K562 (cell line): Measurements from ENCODE around the gene NUP98. TPM values are rescaled to one million over a fixed set of nuclear protein-coding genes. Genes with fewer than 3 reads are reported as not detected.

Experiments
- ATAC-seq: fragments of 200-7000 bp; cut with Tn5 transposase; 3 replicates; pipeline ENCODE4 v1.9.1; 2020; ENCODE audit warnings: moderate library complexity
- BruUV-seq: library from RNA; stranded (reverse); fragments of 400-500 nt; replicated peaks from 2 replicates; lab custom pipeline; 2021; lab: Mats Ljungman, UMichigan
- CTCF ChIA-PET: fragments of 300-600 bp; formaldehyde crosslinking; extraction: SDS; loops from one replicate; lab custom pipeline; 2021; ENCODE audit warnings: low intra/inter-chr PET ratio; lab: Yijun Ruan, JAX
- POLR2A ChIA-PET: fragments of 300-600, 350-650 bp; sonication (Branson Sonifier 250); formaldehyde crosslinking; extraction: SDS; loops from one replicate; lab custom pipeline; 2021; ENCODE audit warnings: antibody characterized with exemption, inconsistent platforms; lab: Yijun Ruan, JAX
- DNase-seq, 4 experiments: peaks; one replicate each; pipeline versions ENCODE4 v3.0.0 to v3.0.0-alpha.2; 2011 to 2018; ENCODE audit warnings: low spot score in 3 of 4, mixed read lengths in 3 of 4; ENCODE audit errors: extremely low read depth in 1 of 4
- FAIRE-seq: peaks from 2 replicates; lab custom pipeline; 2011; peaks lifted over from hg19 to GRCh38; lab: Jason Lieb, UNC
- H2AFZ ChIP-seq: 2 replicates; pipeline ENCODE4 v1.6.0; 2011; ENCODE audit warnings: low read depth, low read length, control low read depth, inconsistent platforms
- H3K27ac ChIP-seq: fragments of 200-600 bp; 3 replicates; pipeline ENCODE4 v1.8.0; 2011; ENCODE audit warnings: low read depth, mild to moderate bottlenecking, control low read depth, inconsistent platforms, low read length, moderate library complexity, mixed read lengths; ENCODE audit errors: extremely low read depth
- H3K27me3 ChIP-seq, 2 experiments: fragments of 300-600 bp in 1 of 2; 2 replicates in 1 of 2; 3 replicates in 1 of 2; pipeline versions ENCODE4 v1.6.0 to v1.8.0; 2011; ENCODE audit warnings: inconsistent platforms in 2 of 2, low read length in 2 of 2, mild to moderate bottlenecking in 1 of 2, mixed read lengths in 1 of 2, moderate library complexity in 1 of 2; ENCODE audit not compliant: control insufficient read depth in 2 of 2, insufficient read depth in 2 of 2
- H3K36me3 ChIP-seq: fragments of 300-600 bp; 3 replicates; pipeline ENCODE4 v1.8.0; 2011; ENCODE audit warnings: mild to moderate bottlenecking, low read length, inconsistent platforms; ENCODE audit not compliant: control insufficient read depth, insufficient read depth
- H3K4me1 ChIP-seq, 2 experiments: fragments of 200-600 bp in 1 of 2; replicated peaks in 1 of 2; 2 replicates in 1 of 2; 3 replicates in 1 of 2; pipeline versions ENCODE4 v1.5.1 to v1.8.0; 2011; ENCODE audit warnings: inconsistent platforms in 2 of 2, low read length in 2 of 2, mild to moderate bottlenecking in 1 of 2, mixed read lengths in 1 of 2, moderate library complexity in 1 of 2; ENCODE audit not compliant: control insufficient read depth in 2 of 2, insufficient read depth in 2 of 2
- H3K4me2 ChIP-seq: 2 replicates; pipeline ENCODE4 v1.6.1; 2011; ENCODE audit warnings: low read length, control low read depth, inconsistent platforms, mixed read lengths; ENCODE audit not compliant: insufficient read depth
- H3K4me3 ChIP-seq: fragments of 200-600 bp; sonication (generic), shearing (Covaris generic); 2 replicates; pipeline ENCODE4 v1.5.1; 2016; ENCODE audit warnings: control low read depth, inconsistent platforms
- H3K79me2 ChIP-seq: fragments of 200-600 bp; 3 replicates; pipeline ENCODE4 v1.8.0; 2011; ENCODE audit warnings: low read length, inconsistent platforms; ENCODE audit not compliant: control insufficient read depth, insufficient read depth
- H3K9ac ChIP-seq, 2 experiments: 2 replicates each; pipeline versions ENCODE4 v1.6.0 to v1.6.1; 2011; ENCODE audit warnings: low read depth in 2 of 2, low read length in 2 of 2, control low read depth in 1 of 2, inconsistent platforms in 1 of 2, mild to moderate bottlenecking in 1 of 2, mixed read lengths in 1 of 2; ENCODE audit not compliant: insufficient read depth in 1 of 2
- H3K9me1 ChIP-seq: one replicate; pipeline ENCODE4 v1.6.0; 2011; ENCODE audit warnings: inconsistent platforms, mild to moderate bottlenecking, low read length, moderate library complexity; ENCODE audit not compliant: control insufficient read depth, insufficient read depth
- H3K9me3 ChIP-seq: replicated peaks from 2 replicates; pipeline ENCODE4 v1.5.1; 2011; ENCODE audit warnings: low read depth, low read length, inconsistent platforms; ENCODE audit not compliant: control insufficient read depth, insufficient read depth
- H4K20me1 ChIP-seq: replicated peaks from 2 replicates; pipeline ENCODE4 v1.6.1; 2011; ENCODE audit warnings: low read length, inconsistent platforms, mixed read lengths; ENCODE audit not compliant: control insufficient read depth, insufficient read depth
- ADNP ChIP-seq: fragments of 200-800 bp; sonication (Bioruptor generic); IDR thresholded peaks from 2 replicates; pipeline ENCODE4 v1.6.1; 2016; ENCODE audit warnings: missing genetic modification characterization, missing compliant biosample characterization
- BCL6 ChIP-seq: fragments of 250-450 bp; sonication (Bioruptor Pico); IDR thresholded peaks from 2 replicates; pipeline ENCODE4 v1.4.0; 2020
- EP400 ChIP-seq: fragments of 450-650 bp; IDR thresholded peaks from 2 replicates; pipeline ENCODE4 v1.6.1; 2017; ENCODE audit warnings: antibody characterized with exemption, mild to moderate bottlenecking, moderate library complexity
- FOSL1 ChIP-seq: fragments of 200-800 bp; sonication (Bioruptor generic); conservative IDR thresholded peaks from 2 replicates; pipeline ENCODE4 v1.6.1; 2016; ENCODE audit warnings: missing genetic modification characterization, missing compliant biosample characterization
- GABPA ChIP-seq: fragments of 200-800 bp; sonication (Bioruptor generic); conservative IDR thresholded peaks from 2 replicates; pipeline ENCODE4 v1.6.1; 2016; ENCODE audit warnings: low read depth, missing genetic modification characterization, missing compliant biosample characterization
- HMG20B ChIP-seq: fragments of 250-450 bp; sonication (Bioruptor Pico); IDR thresholded peaks from 2 replicates; pipeline ENCODE4 v1.5.0; 2021; ENCODE audit warnings: mild to moderate bottlenecking
- ZKSCAN8 ChIP-seq: fragments of 200-800 bp; sonication (Bioruptor generic); IDR thresholded peaks from 2 replicates; pipeline ENCODE4 v1.6.1; 2016; ENCODE audit warnings: missing genetic modification characterization, missing compliant biosample characterization
- WGBS: fragments of 100-300 bp; shearing (Covaris generic); methylation state at CpG from one replicate; pipeline ENCODE4 v1.1.6; 2016; ENCODE audit warnings: low coverage, mixed read lengths; ENCODE audit not compliant: insufficient coverage; ENCODE audit errors: missing lambda C conversion rate; 5-methylcytosine and 5-hydroxymethylcytosine counted together
- in situ Hi-C: fragments of 300-500 bp; cut with MboI; formaldehyde crosslinking; loops from 4 replicates; pipeline ENCODE4 v1.15.0; 2018; ENCODE audit warnings: inconsistent platforms, mixed read lengths
- intact Hi-C: fragments of 100-400 bp; cut with micrococcal nuclease; formaldehyde crosslinking; loops from 2 replicates; pipeline ENCODE4 v1.14.2; 2022
- polyA plus RNA-seq, 8 experiments: library from polyadenylated mRNA; depleted of rRNA in 4 of 8; stranded (reverse) in 5 of 8; unstranded in 3 of 8; fragments of >200 nt; fragmentation: Nextera tagmentation in 2 of 8; fragmentation: Illumina TruSeq in 1 of 8; extraction: Ambion mirVana in 2 of 8; extraction: Trizol in 1 of 8; gene quantifications; 2 replicates each; pipeline versions ENCODE4 v1.2.1 to v1.2.3, GENCODE V29; 2011 to 2014; ENCODE audit warnings: inconsistent platforms in 1 of 8, missing spikeins in 1 of 8
- total RNA-seq, 7 experiments: library from RNA; depleted of rRNA in 6 of 7; stranded (reverse); fragments of >200 nt in 6 of 7; fragmentation: Illumina TruSeq in 2 of 7; extraction: Trizol in 2 of 7; gene quantifications; 2 replicates each; pipeline versions ENCODE4 v1.2.1 to v1.2.3, GENCODE V29; 2011 to 2021; ENCODE audit warnings: low replicate concordance in 1 of 7
- TF ChIP-seq, protein P1 (sequence below): sonication (generic); IDR thresholded peaks from 2 replicates; pipeline ENCODE4 v1.6.1; 2016
- TF ChIP-seq, protein P2 (sequence below): fragments of 200-800 bp; sonication (Bioruptor generic); IDR thresholded peaks from 2 replicates; pipeline ENCODE4 v1.6.1; 2017; ENCODE audit warnings: missing genetic modification characterization, missing compliant biosample characterization

Gene NUP98
- total and polyA plus RNA-seq, 9 of the 15 experiments (the other 6 are each of a cell fraction or from before 2014, with no cell fraction given), result 45.1 to 196 (median 130) TPM

DNA sequence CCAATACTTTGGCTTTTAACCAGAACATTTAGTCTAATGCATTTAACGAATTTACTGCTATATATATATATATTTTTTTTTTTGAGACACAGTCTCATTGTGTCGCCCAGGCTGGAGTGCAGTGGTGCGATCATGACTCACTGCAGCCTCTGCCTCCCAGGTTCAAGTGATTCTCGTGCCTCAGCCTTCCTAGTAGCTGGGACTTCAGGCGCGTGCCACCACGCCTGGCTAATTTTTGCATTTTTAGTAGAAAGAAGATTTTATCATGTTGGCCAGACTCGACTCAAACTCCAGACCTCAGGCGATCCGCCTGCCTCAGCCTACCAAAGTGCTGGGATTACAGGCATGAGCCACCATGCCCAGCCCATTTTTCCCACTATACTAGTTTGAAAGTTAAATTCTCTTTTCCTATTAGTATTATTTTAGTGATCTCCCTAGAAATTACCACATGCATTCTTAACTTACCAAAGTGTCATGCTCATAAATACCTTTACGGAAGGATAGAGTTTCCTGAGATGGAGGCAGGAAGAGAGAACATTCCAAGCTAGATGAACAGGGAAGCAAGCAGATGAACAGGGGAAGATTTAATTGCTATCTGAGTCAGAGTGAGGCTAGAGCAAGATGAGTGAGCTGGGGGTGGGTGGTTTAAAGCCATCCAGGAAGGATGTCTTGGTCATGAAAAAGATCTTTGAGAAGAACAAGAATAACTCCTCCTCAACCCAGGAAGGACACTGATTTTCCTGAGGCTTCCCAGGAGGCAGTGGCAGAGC lies 6.6 kb upstream of the NUP98 start:
- POLR2A ChIA-PET, result interaction anchor here (0.5 kb wide), 1 partner anchor 9 kb away, joined by 3 read pairs; no protein-coding TSS in a partner anchor
- BruUV-seq, result no TSS peak
- ATAC-seq, result no peak

More for the DNA sequence above, 6.6 kb upstream of the NUP98 start:
- CTCF ChIA-PET, result no interaction called here
- Histone ChIP-seq H3K36me3 (no peaks in the 10 kb centered on the region), H3K9me1 (no peaks in the 10 kb centered on the region), H3K4me1 (peaks cover 6 to 15% of the 10 kb centered on the region in 2 experiments; a peak in 4 of 5 replicates), H3K9ac (no peak overlapping the region), H3K27me3 (no peaks in the 10 kb centered on the region), H3K79me2 (peaks cover 5% of the 10 kb centered on the region; the same call in 2 of the 3 replicates), H2AFZ (no peak overlapping the region), H3K4me3 (no peak overlapping the region), H3K4me2 (no peak overlapping the region), H4K20me1 (no peaks in the 10 kb centered on the region), H3K9me3 (no peaks in the 10 kb centered on the region), H3K27ac (no peak overlapping the region)
- FAIRE-seq, result no peak
- WGBS, result 65% methylated on average over 11 of the region's 11 CpGs
- TF ChIP-seq BCL6 (CRISPR knock-in tag), result no peak
- no peak for TF ChIP-seq GABPA
- TF ChIP-seq, protein P1, sequence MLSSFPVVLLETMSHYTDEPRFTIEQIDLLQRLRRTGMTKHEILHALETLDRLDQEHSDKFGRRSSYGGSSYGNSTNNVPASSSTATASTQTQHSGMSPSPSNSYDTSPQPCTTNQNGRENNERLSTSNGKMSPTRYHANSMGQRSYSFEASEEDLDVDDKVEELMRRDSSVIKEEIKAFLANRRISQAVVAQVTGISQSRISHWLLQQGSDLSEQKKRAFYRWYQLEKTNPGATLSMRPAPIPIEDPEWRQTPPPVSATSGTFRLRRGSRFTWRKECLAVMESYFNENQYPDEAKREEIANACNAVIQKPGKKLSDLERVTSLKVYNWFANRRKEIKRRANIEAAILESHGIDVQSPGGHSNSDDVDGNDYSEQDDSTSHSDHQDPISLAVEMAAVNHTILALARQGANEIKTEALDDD, result no peak
- no peak for TF ChIP-seq HMG20B (CRISPR knock-in tag)
- TF ChIP-seq ADNP, result no peak
- TF ChIP-seq FOSL1 (tag), result no peak
- no peak for TF ChIP-seq ZKSCAN8 (CRISPR knock-in tag)
- TF ChIP-seq EP400, result no peak
- TF ChIP-seq, protein P2, sequence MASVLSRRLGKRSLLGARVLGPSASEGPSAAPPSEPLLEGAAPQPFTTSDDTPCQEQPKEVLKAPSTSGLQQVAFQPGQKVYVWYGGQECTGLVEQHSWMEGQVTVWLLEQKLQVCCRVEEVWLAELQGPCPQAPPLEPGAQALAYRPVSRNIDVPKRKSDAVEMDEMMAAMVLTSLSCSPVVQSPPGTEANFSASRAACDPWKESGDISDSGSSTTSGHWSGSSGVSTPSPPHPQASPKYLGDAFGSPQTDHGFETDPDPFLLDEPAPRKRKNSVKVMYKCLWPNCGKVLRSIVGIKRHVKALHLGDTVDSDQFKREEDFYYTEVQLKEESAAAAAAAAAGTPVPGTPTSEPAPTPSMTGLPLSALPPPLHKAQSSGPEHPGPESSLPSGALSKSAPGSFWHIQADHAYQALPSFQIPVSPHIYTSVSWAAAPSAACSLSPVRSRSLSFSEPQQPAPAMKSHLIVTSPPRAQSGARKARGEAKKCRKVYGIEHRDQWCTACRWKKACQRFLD (CRISPR knock-in tag), result no peak
- in situ Hi-C loops (loop anchor here (25.0 kb wide), 1 partner anchor 342 kb away; no protein-coding TSS in a partner anchor), intact Hi-C loops (no loop called here)
- no peak for DNase-seq
